Measurements from ENCODE around the gene CYP4Z1. TPM values are rescaled to one million over a fixed set of nuclear protein-coding genes. Genes with fewer than 3 reads are reported as not detected.

The CYP4Z1 gene
- total RNA-seq, 1 experiment from 2014 or later, result not detected

GRCh38 chr1:47161298-47162040, 94.4 kb downstream of the CYP4Z1 start:
- H3T11ph ChIP-seq (ENCODE audit: low read length), result no peak overlapping the region
- no peak overlapping the region for H3K27ac Mint-ChIP-seq
- H2BK12ac ChIP-seq (ENCODE audit: insufficient read length, low read depth, low read length), result no peak overlapping the region
- no peak overlapping the region for H3K9ac ChIP-seq (ENCODE audit: extremely low read depth, insufficient read length, low read length)
- H3K79me1 ChIP-seq (ENCODE audit: insufficient read depth, low read depth, low read length, poor library complexity, severe bottlenecking), result no peaks in the 10 kb centered on the region
- no peak overlapping the region for H3K4ac ChIP-seq (ENCODE audit: low read depth, low read length)
- TF ChIP-seq CTCF (conservative IDR thresholded peaks at IDR 0.05), result no peak
- peaks cover 4 to 11% (median 4%) of the 10 kb centered on the region in 3 experiments; a peak in 6 of 7 replicates for H3K36me3 Mint-ChIP-seq (ENCODE audit: insufficient read depth in 1 of 3, low read depth in 3 of 3)
- H4K91ac ChIP-seq (ENCODE audit: insufficient read length, low read depth, low read length), result no peak overlapping the region
- no peak overlapping the region for H3K4me3 Mint-ChIP-seq
- no peak overlapping the region for H2BK20ac ChIP-seq (ENCODE audit: low read depth, low read length, poor library complexity, severe bottlenecking)
- H3K14ac ChIP-seq (ENCODE audit: insufficient read depth, low read length), result no peak overlapping the region
- peaks cover 15 to 23% of the 10 kb centered on the region in 2 experiments for H3K9me3 Mint-ChIP-seq
- H4K20me1 ChIP-seq (ENCODE audit: control insufficient read depth, insufficient read depth, insufficient read length), result no peaks in the 10 kb centered on the region
- H3K27me3 Mint-ChIP-seq (ENCODE audit: low read depth), result peaks cover 21% of the 10 kb centered on the region
- no peaks in the 10 kb centered on the region for H3K79me2 ChIP-seq (ENCODE audit: insufficient read depth, low read length)
- H2BK5ac ChIP-seq (ENCODE audit: insufficient read length, low read length), result no peak overlapping the region
- H3K27me3 ChIP-seq (ENCODE audit: insufficient read depth, low read length), result no peaks in the 10 kb centered on the region
- H4K5ac ChIP-seq (ENCODE audit: insufficient read length, low read depth, low read length), result no peak overlapping the region
- H2BK120ac ChIP-seq (ENCODE audit: low read depth, low read length, poor library complexity, severe bottlenecking), result no peak overlapping the region
- DNase-seq, result no peak
- H3K23ac ChIP-seq (ENCODE audit: insufficient read length, low read depth, low read length), result no peak overlapping the region
- no peak overlapping the region for H3K4me2 ChIP-seq (ENCODE audit: insufficient read depth, insufficient read length, low read length)
- H3K9me3 ChIP-seq (ENCODE audit: control insufficient read depth, low read depth, low read length), result no peaks in the 10 kb centered on the region
- H3K4me1 Mint-ChIP-seq, result no peaks in the 10 kb centered on the region
- no CpG with 5 or more reads among the region's 5 CpGs for WGBS (ENCODE audit: extremely low coverage, insufficient read length, low lambda C conversion rate)
- no peak overlapping the region for H3K27ac ChIP-seq (ENCODE audit: insufficient read length, low read depth, low read length)
- H3K18ac ChIP-seq (ENCODE audit: insufficient read length, low read depth, low read length), result no peak overlapping the region
- H3K23me2 ChIP-seq (ENCODE audit: insufficient read length, low read depth, low read length, poor library complexity, severe bottlenecking), result no peaks in the 10 kb centered on the region
- H2BK15ac ChIP-seq (ENCODE audit: low read depth, low read length), result no peak overlapping the region
- H3K4me1 ChIP-seq (ENCODE audit: insufficient read depth, low read length), result no peaks in the 10 kb centered on the region
- no peak overlapping the region for H4K8ac ChIP-seq (replicated peaks; ENCODE audit: insufficient read length, low read depth, low read length)
- H2AK5ac ChIP-seq (ENCODE audit: insufficient read length, low read length), result no peak overlapping the region
- no peak overlapping the region for H2AFZ ChIP-seq (ENCODE audit: low read length)
- H3K56ac ChIP-seq (ENCODE audit: insufficient read length, low read depth, low read length), result no peak overlapping the region

All from H9 (cell line).